GM19351 (cell line): ENCODE measurements around the gene ZMYM1.
"Not testable (repeated sequence)": the region's sequence is repeated elsewhere in the genome, so short reads cannot be mapped to it uniquely, and the experiment has no call there.

Experiments used
- ATAC-seq: cut with Tn5 transposase; IDR thresholded peaks from one replicate; pipeline ENCODE4 v1.9.1; 2021; ENCODE audit warnings: mild to moderate bottlenecking, moderate library complexity; ENCODE audit not compliant: unreplicated experiment

Gene ZMYM1

GRCh38 chr1:35079003-35079930, at the start of gene ZMYM1:
Gene ZMYM1, plus strand, starts transcription at chr1:35079385. Its CDS starts 14,603 bp downstream, at chr1:35093988.
- ATAC-seq = peak; percentile 91

GRCh38 chr1:35029761-35030160, 49.4 kb upstream of the ZMYM1 start:
- ATAC-seq = no peak

GRCh38 chr1:35030338-35030737, 48.8 kb upstream of the ZMYM1 start:
- no peak for ATAC-seq

GRCh38 chr1:35030756-35031446, 48.3 kb upstream of the ZMYM1 start:
- no peak for ATAC-seq

- ATAC-seq = no peak
Observed at GRCh38 chr1:35032384-35032739, 46.8 kb upstream of the ZMYM1 start.

GRCh38 chr1:35033346-35033745, 45.8 kb upstream of the ZMYM1 start:
- ATAC-seq = no peak

- ATAC-seq = no peak
Observed at GRCh38 chr1:35036621-35037020, 42.6 kb upstream of the ZMYM1 start.

- ATAC-seq = no peak
Observed at GRCh38 chr1:35037206-35037605, 42.0 kb upstream of the ZMYM1 start.

- no peak for ATAC-seq
Observed at GRCh38 chr1:35038723-35039122, 40.5 kb upstream of the ZMYM1 start.

GRCh38 chr1:35043498-35043897, 35.7 kb upstream of the ZMYM1 start:
- no peak for ATAC-seq

GRCh38 chr1:35044431-35044830, 34.8 kb upstream of the ZMYM1 start:
- ATAC-seq = no peak

GRCh38 chr1:35046730-35047129, 32.5 kb upstream of the ZMYM1 start:
- ATAC-seq = no peak

- no peak for ATAC-seq
Observed at GRCh38 chr1:35047188-35047858, 31.9 kb upstream of the ZMYM1 start.

GRCh38 chr1:35049116-35049515, 30.1 kb upstream of the ZMYM1 start:
- no peak for ATAC-seq

- ATAC-seq = no peak
Observed at GRCh38 chr1:35053433-35053832, 25.8 kb upstream of the ZMYM1 start.

- ATAC-seq = not testable (repeated sequence)
Observed at GRCh38 chr1:35054282-35054681, 24.9 kb upstream of the ZMYM1 start.

- ATAC-seq = not testable (repeated sequence)
Observed at GRCh38 chr1:35058321-35058720, 20.9 kb upstream of the ZMYM1 start.

- no peak for ATAC-seq
Observed at GRCh38 chr1:35058988-35059387, 20.2 kb upstream of the ZMYM1 start.

GRCh38 chr1:35062518-35063196, 16.5 kb upstream of the ZMYM1 start:
- no peak for ATAC-seq

- ATAC-seq = no peak
Observed at GRCh38 chr1:35064265-35064664, 14.9 kb upstream of the ZMYM1 start.

GRCh38 chr1:35069746-35070145, 9.4 kb upstream of the ZMYM1 start:
- no peak for ATAC-seq
